Measurements from ENCODE around the gene UBL7.

GRCh38 chr15:74402873-74403587 lies 57.9 kb downstream of the UBL7 start:
- TF ChIP-seq TAF1 (conservative IDR thresholded peaks at IDR 0.05), result no peak
- TF ChIP-seq, protein P1, sequence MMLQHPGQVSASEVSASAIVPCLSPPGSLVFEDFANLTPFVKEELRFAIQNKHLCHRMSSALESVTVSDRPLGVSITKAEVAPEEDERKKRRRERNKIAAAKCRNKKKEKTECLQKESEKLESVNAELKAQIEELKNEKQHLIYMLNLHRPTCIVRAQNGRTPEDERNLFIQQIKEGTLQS (IDR thresholded peaks at IDR 0.05), result no peak
- no peak for TF ChIP-seq MAX (IDR thresholded peaks at IDR 0.05)
- no peak for TF ChIP-seq CTCF (IDR thresholded peaks at IDR 0.05; ENCODE audit: low read depth, low read length, missing input control)
